HG03135 (cell line): ENCODE measurements around the gene SYNGR1.
"Not testable (repeated sequence)": the region's sequence is repeated elsewhere in the genome, so short reads cannot be mapped to it uniquely, and the experiment has no call there.

ENCODE experiments used
- ATAC-seq: cut with Tn5 transposase; IDR thresholded peaks from one replicate; pipeline ENCODE4 v1.9.1; 2021; ENCODE audit warnings: mild to moderate bottlenecking, moderate library complexity; ENCODE audit not compliant: unreplicated experiment

SYNGR1 gene

DNA sequence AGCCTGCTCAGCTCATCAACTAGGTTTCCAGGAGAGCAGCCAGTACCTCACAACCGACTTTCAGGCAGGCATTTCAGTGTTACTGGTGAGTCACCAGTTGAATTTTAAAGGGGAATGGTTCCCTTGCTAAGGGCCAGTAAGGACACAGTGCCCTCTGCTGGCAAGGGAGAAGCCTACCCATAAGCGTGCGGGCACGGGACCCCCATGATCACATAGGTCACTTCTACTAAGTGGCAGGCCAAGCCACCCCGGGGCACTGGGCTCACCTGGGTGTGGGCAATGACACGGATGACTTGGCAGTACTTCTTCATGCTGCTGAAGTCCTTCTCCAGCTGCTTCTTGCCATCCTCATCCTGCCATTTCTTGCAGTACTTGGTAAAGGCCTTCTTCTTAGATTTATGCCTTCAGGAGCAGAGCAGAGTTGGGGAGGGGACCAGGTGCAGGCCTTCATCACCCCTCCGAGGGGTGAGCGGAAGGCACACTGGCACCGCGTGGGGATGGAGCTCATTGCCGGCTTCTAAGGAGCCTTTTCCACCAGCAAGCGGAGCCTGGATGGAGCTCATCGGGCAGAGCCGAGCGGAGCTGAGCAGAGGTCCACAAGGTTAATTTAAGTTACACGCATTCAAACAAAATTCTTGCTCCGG is 33.2 kb upstream of the SYNGR1 start:
- ATAC-seq: no peak

DNA sequence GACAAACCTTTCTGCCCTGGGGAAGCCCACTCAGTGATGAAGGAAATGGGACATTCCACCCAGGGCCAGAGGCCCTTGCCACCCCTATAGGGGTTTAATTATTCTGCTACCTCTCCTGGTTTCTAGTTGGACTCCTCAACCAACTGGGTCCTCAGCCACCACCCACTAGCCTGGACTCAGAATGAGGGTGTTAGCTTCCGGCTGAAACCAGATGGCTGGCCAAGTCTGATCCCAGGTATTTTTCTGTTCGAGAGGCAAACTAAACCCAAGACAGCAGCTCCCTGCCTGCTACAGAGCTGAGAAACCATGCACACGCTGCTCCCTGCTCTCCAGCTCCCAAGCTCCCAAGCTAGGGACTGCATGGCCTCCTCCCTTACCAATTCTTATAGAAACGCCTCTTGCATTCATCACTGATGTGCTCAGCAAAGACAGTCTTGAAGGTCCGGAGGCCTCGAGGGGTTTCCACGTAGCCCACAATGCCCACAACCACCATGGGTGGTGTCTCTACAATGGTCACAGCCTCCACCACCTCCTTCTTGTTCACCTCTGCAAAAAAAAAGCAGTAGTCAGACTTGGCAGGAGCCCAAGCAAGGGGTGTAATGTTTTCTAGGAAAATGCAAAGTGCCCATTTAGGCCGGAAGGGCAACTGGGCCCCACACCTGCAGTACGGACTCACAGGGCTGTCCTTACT is 32.6 kb upstream of the SYNGR1 start:
- no peak for ATAC-seq

DNA sequence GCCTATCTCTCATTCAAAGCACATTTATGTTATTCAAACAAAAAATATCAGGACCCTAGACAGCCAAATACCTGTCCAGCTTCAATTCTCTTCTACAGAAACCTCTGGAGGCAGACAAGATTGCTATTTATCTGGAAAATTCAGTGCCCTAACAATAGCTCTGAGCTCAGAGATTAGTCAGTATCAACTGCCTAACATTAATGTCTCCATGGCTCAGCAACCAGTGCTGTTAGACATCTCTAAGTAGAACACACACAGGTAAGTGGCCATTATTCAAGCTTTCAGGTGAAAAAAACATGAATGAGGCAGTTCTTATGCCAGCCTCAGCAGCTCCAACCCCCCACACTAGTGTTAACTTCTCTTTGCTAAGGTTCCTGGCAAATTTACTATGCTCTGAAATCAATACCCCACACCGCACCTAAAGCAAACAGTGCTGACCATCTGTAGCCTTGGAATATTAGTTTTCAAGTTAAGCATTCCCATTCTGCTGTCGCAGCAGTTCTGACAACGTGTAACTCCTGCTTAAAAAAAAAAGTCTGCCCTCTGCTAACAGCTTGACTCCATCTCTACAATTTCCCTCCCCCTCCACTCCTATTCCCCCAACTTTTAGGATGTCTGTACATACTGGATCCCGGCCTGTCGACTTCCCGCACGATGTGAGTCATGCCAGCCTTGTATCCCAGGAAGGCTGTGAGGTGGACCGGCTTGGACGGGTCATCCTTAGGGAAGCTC is 31.9 kb upstream of the SYNGR1 start:
- ATAC-seq: no peak

DNA sequence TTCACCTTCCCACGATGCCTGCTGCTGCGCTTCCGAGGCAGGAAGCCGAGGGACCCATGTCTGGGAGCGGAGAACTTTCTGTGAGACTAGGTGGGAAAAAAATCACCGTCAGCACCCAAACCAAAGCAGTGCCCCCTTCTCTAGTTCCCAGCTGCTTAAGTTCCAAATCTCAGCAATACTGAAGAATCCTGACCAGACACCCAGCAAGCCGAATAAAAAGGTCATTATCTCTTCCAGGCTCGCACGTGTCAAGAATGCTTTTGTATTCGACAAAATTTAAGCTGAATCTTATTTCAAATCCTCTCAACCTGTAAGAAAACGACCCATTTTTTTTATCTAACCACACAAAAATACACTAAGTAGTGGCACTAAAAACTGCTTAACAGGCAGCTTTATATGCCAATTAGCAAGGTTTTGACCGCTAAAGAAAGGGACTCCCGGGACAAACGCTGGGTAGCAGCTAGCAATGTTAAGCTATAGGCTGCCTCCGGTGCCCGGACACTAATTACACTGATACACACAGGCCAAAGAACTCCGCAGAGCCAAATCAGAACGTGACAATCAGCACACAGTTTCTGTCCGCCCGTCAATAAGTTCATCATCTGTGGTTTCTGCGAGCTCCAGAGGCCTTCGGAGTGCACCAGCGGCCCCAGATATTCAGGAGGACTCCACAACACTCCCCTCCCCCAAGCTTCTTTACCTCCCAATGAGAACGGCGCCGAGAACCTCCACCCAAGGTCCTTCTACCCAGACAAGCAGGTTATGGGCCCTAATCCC is 31.1 kb upstream of the SYNGR1 start:
- ATAC-seq: peak; percentile 21

DNA sequence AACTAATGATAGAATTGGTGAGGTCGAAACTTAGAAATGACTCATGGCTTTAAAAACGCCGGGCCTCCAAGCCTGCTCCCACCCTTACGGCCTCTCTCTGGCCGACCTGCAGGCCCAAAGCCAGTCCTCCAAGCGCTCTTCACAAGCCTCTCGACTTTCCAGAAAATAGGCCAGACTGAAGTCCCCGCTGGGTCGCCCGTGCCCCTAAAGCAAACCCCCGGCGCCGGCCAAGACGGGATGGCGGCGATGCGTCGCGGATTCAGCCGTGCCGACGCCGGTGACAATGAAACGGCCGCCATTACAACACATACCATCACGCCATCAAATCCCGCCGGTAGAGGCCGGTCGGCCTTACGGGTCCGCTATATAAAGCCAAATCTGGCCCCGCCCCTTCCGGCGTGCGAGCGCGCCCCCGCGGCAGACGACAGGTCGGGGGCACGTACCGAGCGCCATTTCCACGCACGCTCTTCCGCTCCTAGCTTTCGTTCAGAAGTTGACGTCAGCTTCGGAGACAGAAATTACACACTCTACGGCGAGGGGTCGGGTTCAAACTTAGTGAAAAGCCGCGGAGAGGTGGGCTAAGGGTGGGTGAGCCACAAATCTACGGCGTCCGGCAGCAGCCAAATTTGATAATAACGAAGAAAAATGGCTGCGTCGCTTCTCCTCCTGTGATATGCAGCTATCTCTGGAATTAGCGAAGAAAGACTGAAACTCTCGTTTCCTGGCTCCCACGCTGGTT is 30.3 kb upstream of the SYNGR1 start, which contains the start of gene RPL3:
Gene RPL3, minus strand, starts transcription at position 340 of the 739 bp plus-strand sequence. Its CDS starts 26 bp downstream, at position 314.
- peak; percentile 70 for ATAC-seq

DNA sequence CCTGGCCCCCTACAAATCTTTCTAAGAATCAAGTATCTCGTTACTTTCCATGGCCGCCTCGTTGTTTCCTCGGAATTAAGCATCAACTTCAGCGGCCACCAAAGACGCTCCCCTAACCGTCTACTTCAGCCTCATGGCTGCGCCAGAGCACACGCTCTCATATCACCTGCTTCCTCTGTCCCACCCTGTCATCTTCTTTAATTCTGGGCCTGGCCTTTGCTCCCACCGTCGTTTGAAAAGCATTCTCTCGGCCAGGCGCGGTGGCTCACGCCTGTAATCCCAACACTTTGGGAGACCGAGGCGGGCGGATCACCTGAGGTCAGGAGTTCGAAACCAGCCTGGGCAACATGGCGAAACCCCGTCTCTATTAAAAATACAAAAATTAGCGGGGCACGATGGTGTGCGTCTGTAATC is 29.2 kb upstream of the SYNGR1 start:
- not testable (repeated sequence) for ATAC-seq

DNA sequence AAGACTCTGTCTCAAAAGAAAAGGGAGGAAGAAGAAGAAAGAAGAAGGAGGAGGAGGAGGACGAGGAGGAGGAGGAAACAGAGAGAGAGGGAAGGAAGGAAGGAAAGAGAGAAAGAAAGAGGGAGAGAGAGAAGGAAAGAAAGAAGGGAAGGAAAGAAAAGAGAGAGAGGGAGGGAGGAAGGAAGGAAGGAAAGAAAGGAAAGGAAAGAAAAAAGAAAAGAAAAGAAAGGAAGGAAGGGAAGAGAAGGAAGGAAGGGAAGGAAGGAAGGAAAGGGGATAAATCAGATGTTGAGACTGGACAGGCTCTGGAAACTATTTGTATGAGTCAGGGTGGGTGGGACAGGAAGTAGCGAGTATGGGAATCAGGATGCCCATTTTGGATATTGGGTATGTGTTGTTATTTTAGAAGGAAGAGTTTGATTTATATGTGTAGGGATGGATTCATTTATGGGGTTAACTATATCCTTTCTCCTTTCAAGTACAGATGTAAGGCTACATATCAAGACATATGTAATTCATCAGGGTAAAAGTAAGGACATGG is 24.3 kb upstream of the SYNGR1 start:
- ATAC-seq: no peak

DNA sequence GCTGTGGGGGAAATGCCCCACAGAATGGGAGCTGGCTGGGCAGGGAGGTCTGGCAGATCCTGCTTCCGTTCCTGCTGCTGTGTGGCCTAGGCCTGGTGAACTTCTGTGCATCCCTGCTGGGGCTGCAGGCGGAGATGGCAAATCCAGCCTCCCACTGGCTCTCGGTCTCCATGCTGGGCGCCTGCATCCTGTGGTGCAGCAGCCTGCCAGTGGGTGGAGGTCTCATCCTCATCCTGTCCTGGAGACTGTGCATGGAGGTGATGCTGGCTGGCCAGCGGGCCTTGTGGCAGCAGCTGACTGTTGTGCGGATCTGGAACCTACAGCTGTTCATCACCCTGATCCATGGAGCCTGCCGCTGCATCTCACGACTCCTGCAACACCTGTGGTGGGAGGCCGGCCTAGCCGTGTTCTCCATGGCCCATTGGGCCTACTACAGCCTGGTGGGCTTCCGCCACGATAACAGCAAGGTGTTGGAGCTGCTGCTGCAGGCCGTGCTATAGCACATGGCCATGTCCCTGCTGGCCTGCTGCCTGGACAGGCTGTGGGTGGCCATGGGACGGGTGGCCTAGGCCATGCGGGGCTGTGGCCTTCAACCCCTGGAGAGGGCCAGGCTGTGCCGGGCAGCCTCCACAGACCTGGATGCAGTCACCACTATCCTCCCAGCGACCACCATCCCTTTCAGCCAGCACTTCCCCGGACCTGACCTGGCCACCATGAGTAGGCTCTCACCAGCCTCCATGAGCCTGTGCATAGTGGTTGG is 21.6 kb upstream of the SYNGR1 start:
- ATAC-seq: no peak

DNA sequence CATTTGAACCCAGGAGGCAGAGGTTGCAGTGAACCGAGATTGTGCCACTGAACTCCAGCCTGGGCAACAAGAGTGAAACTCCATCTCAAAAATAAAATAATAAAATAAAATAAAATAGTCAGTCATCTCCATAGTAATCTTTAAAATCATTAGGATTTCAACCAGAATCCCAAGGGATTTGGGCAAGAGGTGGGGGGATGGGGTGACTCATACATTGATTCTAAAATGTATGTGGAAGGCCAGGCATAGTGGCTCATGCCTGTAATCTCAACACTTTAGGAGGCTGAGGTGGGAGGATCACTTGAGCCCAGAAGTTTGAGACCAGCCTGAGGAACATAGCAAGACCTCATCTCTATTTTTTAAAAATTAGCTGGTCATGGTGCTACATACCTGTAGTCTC is 19.2 kb upstream of the SYNGR1 start:
- ATAC-seq: not testable (repeated sequence)

DNA sequence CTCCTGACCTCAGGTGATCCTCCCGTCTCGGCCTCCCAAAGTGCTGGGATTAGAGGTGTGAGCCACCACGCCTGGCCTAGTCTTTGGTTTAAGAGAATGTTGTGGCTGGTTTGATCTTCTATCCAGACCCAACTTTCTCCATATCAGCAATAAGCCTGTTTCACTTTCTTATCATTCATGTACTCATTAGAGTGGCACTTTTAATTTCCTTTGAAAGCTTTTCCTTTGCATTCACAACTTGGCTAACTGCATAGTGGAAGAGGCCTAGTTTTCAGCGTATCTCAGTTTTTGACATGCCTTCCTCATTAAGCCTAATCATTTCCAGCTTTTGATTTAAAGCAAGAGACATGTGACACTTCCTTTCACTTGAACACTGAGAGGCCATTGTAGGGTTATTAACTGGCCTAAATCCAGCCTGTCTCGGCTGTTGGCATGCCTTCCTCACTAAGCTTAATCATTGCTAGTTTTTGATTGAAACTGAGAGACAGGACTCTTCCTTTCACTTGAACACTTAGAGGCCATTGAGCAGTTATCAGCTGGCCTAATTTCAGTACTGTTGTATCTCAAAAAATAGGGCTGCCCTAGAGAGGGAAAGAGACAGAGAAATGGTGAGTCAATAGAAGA is 17.2 kb upstream of the SYNGR1 start:
- no peak for ATAC-seq

DNA sequence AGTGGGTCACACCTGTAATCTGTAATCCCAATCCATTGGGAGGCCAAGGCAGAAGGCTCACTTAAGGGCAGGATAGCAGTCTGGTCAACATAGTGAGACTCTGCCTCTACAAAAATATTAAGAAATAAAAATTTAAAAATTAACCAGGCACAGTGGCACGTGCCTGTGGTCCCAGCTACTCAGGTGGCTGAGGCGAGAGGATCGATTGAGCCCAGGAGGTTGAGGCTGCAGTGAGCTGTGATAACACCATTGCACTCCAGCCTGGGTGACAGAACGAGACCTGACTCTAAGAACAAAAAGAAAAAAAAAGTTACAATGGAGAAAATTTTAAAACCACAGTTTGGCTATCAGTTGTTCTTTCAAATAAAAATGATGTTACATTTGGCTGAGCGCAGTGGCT is 13.4 kb upstream of the SYNGR1 start:
- no peak for ATAC-seq

DNA sequence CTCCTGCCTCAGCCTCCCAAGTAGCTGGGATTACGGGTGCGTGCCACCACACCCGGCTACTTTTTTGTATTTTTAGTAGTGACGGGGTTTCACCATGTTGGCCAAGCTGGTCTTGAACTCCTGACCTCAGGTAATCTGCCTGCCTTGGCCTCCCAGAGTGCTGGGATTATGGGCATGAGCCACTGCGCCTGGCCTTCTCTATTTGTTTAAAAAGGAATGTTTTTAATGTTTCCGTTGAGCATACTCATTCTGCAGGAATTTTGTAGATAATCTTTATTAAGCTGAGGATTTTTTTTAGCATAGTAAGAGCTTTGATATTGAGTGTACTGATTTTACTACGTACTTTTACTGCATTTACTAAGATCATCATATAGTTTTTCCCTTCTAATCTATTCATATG is 10.0 kb upstream of the SYNGR1 start:
- not testable (repeated sequence) for ATAC-seq

DNA sequence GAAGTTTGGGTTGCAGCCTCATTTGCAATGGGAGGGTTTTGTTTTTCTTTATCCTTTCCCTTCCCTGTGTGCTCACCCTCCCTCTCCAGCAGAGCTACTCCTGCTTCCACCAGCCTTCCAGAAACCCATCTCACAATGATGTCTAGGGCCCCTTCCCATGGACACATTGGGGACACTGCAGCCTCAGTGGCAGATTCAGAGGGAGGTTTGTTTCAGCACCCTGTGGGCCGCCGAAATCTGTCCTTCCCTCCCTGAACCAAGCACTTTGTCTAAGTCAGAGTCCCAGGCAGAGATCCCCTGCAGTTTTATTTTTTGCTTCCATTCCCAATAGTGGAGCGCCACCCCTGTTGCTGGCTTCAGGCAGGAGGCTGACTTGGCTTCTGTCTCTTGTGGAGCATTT is 8.6 kb upstream of the SYNGR1 start:
- no peak for ATAC-seq

DNA sequence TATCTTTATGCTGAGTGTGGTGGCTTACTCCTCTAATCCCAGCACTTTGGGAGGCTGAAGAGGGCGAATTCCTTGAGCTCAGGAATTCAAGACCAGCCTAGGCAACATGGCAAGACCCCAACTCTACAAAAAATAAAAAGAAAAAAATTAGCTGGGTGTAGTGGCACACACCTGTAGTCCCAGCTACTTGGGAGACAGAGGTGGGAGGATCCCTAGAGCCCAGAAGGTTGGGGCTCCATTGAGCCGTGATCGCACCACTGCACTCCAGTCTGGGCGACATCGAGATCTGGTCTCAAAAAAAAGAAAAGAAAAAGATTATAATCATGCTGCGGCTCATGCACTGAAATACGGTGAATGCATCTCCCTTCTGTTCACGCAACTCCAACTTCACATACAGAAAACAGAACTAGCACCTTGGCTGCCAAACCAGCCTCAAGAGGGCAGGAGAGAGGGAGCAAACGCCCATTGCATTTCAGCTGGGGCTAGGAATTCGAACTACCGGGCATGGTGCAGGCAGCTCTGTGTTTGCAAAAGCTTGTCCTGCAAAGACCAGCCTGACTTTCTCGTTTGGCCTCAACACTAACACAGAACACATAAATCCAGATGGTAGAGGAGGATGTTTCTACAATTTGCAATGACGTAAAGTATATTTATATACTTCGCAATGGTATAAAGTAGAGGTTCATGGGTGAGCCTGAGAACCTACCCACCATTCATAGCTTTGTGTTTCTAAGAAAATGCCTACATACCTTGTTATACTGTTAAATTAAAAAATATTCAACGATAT is 6.3 kb upstream of the SYNGR1 start:
- no peak for ATAC-seq

DNA sequence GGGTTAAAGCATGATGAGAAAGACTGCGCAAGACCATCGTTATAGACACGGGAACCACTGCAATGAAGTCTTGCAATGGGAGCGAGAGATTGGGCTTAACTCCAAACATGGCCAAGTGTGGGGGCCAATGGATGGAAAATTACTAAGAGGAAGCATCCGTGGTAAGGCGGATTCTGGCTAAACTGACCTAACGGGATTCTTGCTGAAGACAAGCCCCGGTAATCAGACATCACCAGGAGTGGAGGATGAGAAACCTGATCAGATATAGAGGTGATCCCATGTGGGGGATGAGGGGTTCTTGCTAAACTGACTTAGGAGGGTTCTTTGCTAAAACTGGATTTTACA is 5.8 kb upstream of the SYNGR1 start:
- no peak for ATAC-seq

DNA sequence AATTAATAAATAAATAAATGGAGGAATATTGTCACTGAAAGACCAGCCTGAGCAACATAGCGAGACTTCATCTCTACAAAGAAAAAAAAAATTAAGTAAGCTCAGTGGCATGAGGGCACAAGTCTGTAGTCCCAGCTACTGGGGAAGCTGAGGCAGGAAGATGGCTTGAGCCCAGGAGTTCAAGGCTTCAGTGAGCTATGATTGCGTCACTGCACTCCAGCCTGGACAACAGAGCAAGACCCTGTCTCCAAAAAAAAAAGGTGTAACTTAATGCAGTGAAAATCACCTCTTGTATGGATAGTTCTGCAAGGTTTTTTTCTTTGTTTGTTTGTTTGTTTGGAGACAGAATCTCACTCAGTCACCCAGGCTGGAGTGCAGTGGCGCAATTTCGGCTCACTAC is 4.6 kb upstream of the SYNGR1 start:
- ATAC-seq: no peak

DNA sequence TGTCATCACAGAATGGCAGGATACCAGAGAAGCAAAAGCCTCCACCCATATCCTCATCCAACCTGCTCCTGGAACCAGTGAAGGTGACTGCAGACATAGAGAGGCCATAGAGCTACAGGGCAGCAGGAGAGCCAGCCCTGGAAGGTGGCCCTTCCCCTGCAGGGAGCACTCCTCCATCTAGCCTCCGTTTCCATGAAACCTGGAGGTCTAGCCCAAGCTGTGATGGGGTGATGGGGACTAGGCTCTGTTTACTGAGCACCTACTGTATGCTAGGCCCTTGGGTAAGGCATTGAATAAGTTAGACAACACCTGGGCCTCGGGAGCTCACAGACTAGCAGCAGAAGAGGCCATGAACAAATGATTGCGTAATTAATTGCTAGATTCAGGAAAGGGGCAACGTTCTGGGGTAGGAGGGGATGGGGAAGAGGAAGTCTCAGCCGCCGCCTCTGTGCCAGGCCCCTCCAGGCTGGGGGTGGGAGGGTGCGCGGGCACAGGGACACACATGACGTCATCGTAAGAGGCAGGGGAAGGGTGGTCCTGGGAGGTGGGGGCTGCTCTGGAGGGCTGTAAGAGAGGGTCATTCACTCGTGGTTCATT is 784 bp upstream of the SYNGR1 start:
- no peak for ATAC-seq

DNA sequence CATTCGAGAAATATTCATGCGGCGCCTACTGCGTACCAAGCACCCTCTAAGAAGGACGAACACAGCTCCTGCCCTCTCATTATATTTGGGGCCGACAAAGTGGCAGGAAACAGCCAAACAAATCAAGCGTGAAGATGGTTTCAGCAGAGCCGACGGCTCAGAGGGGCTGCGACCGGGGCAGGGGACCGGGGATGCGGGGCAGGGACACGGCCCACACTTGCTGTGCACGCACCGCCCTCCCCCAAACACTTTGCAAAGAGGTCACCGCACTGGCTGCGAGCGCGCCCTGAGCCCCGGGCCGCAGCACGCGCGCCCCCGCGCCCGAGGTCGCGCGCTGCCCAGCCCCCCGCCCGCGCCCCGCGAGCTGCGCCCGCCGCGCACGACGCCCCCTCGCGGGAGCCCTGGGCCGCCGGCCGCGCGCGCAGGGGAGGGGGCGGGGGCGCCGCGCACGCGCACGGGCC is 255 bp upstream of the SYNGR1 start:
- no peak for ATAC-seq
